T-helper 1 cell (primary cell): Measurements from ENCODE around the gene AKAP6.

Experiments used
- DNase-seq, 5 donors: peaks; one replicate each; pipeline ENCODE4 v3.0.0-alpha.2; 2012 to 2020

The AKAP6 gene

GRCh38 chr14:32627545-32628298, 298.6 kb downstream of the AKAP6 start:
- DNase-seq, result no peak

- no peak for DNase-seq
Observed at GRCh38 chr14:32629236-32629635, 300.1 kb downstream of the AKAP6 start.

DNA sequence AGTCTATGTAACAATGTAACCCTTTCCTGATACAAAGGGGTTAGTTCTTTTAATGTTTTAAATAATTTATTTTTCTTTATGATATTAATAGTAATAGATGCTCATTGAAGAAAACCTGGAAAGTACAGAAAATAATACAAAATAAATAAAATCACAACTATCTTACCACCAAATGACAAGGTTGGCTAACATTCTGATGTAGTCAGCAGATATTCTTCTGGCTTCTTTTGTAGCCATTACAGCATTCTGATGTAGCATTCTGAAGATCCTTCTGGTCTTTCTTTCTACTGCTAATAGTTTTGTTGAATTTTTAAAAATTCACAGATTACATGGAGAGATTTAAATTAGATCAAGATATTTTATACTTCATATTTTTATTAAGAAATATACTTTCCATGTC, 301.6 kb downstream of the AKAP6 start:
- DNase-seq, result no peak

DNA sequence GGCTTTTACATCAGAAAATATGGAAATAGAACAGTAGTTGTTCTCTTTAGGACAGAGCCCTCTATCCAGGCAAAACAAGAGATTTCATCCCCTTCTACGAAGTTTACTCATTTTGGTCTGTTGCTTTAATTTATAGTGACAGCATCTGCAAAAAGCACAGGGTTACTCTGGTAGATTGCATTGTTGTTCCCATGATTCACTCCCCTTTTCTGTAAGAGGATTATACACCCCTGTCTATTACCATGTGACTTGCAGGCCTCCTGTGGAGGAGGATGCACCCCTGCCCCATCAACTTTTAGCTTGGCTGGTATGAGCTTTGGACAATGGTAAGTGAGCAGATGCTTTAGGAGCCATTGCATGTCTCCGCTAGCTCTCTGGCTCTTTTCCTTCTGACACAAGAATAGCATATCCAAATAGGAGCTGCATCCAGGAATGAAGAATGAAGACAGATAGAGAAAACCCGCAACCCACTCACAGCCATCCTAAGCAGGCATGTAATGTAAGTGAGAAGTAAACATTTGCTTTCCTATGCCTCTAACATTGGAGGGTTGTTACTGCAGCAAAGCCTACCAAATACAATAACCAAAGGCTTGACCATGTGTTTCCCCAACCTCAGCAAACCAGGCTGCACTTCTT, 304.2 kb downstream of the AKAP6 start:
- no peak for DNase-seq

DNA sequence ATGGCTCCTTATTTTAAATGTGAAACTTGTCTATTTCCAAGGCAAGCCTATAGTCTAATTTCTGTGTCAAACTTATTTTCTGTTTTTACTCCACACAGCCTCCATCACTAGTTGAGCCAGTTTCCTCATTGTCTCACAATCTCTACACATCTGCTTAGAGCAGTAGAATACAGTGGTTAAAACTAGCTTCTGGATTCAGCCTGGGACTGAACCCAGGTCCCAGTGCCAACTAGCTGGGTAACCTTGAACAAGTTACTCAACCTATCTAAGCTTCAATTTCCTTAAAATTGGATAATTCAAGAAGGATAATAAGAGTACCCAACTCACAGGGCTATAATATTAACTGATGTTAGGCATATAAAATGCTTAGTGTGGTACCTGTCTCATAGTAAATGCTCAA, 304.8 kb downstream of the AKAP6 start:
- DNase-seq, result no peak

DNA sequence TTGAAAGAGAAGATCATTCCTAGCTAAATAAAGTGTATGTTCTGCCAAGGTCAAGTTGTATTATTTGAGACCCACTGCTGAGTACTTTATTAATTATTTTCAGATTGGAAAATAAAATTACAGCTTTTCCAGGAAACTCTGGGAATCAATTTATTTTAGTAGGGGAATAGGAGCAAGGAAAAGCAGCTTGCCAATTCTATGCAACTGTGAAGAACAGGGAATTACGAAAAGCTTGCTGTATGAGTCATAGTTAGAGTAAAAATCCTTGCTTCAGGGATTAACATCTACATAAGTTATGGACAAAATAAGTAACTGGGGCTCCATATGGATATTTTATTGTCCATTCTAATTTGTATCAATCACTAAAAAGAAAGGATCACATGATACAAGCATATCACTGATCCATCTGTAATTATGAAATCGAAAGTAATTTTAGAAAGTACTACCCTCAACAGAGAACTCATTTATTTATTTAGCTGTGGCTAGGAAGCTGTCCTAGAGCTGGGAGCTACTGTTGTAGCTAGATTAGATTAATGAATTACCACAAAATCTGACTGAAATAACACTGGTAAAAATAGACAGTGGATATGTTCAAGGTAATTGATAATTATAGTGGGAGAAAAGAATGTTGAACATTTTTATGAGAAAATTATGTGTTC, 306.1 kb downstream of the AKAP6 start:
- no peak for DNase-seq

DNA sequence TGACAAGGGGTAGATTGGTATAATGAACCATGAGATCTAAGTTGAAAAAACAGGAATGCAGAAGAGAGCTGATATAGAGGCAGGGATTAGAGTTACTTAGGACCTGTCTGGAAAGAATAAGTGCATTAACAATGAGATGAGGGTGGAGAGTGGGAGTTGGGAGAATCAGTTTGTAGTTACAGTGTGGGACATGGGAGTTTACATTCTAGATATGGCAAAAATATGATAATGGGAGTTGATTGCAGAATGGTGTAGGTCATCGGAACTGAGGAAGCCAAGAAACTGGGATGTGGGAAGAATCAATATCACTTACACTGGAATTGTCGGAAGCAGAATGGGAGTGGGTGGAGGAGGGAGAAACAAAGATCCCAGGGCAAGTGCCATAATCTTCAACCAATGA, 308.5 kb downstream of the AKAP6 start:
- no peak for DNase-seq

DNA sequence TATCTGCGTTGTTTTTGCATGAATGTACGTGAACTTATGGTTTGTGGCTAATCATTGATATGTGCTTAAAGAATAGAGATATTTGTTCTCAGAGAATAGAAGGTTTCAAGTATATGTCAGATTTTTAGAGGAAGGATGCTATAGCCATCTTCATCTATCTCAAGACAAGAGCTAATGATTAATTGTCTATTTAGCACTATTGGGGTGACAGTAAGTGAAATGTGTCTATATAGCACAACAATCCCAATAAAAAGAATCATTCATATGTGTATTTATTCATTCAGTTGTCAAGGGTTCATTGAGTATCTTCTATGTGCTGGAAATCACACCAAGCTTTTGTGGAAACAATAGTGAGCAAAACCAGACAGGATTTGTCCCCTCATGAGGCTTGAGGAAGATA, 310.1 kb downstream of the AKAP6 start:
- no peak for DNase-seq

DNA sequence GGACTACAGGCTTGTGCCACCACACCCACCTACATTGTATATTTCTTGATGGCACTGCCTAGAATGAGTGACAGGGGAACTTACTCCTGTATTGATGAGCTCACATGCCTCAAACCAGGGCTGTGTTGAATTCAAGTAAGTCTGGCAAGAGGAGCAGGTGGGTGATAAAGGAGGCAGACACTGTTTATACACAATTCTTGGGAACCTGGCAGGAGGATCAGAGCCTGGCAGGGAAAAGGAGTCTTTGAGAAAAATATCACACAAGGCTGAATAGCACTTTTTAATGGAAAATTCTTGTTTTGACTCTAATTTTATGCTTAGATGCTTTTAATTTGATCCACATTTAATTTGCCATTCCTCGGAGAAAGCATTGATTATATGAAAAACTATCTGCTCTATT, 316.5 kb downstream of the AKAP6 start:
- DNase-seq, result no peak

GRCh38 chr14:32648434-32648833, 319.3 kb downstream of the AKAP6 start:
- DNase-seq, result no peak

DNA sequence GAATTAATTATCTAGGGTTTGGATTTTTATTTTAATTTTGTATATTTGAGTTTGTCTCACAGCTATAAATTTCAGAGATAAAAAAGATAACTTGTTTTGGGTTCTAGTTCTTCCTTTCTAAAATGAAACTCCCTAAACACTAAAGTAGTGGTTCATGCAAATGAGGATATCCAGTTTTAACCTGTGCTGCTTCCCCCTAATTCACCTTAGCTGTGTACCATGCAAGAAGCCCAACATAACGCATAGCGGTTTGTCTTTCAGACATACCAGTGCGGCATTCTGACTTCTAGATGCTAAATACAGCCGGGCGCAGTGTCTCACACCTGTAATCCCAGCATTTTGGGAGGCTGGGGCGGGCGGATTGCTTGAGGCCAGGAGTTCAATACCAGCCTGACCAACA, 320.9 kb downstream of the AKAP6 start:
- DNase-seq, result no peak

GRCh38 chr14:32650665-32651064, 321.6 kb downstream of the AKAP6 start:
- no peak for DNase-seq

GRCh38 chr14:32654106-32654505, 325.0 kb downstream of the AKAP6 start:
- no peak for DNase-seq

DNA sequence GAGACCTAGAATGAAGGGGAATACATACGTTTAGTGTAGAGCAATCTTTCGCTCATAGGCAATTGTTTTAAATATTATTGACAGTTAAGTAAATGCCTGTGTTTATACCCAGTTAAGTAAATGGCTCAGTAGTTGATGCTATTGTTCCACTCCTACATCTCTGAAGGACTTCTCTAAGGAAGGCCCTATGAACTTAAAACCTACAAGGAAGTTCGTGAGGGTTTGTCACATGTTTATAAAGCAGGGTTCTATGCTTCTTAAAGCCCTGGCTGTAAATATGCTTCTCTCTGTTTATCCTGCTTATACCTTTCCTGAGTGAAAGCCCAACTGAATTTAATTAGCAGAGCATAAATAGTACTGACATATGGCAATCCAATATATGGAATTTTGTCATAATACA, 327.5 kb downstream of the AKAP6 start:
- no peak for DNase-seq

- DNase-seq, result no peak
Observed at GRCh38 chr14:32657081-32657480, 328.0 kb downstream of the AKAP6 start.

- no peak for DNase-seq
Observed at GRCh38 chr14:32661216-32661615, 332.1 kb downstream of the AKAP6 start.

GRCh38 chr14:32662211-32662610, 333.1 kb downstream of the AKAP6 start:
- DNase-seq, result no peak

DNA sequence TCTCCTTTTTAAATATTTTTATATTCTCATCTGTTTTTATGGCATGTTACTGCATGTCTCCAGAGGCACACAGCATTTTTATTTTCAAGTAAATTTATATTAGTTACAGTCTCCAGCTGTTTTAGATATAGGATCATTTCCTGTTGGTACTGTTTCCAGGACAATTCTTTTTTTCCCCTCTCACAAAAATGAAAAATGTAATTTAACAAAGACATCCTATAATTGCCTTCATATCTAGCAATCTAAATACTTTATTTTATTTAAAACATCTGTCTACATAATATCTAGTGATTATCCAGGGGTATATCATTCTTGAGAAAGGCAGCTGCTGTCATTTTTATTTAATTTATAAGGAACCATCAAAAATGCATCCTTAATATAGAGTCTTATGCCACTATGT, 337.2 kb downstream of the AKAP6 start:
- no peak for DNase-seq

GRCh38 chr14:32667287-32667686, 338.2 kb downstream of the AKAP6 start:
- DNase-seq, result no peak

GRCh38 chr14:32667791-32668190, 338.7 kb downstream of the AKAP6 start:
- DNase-seq, result no peak

GRCh38 chr14:32669391-32669790, 340.3 kb downstream of the AKAP6 start:
- DNase-seq, result no peak

- DNase-seq, result no peak
Observed at GRCh38 chr14:32675433-32675832, 346.3 kb downstream of the AKAP6 start.

- DNase-seq, result no peak
Observed at GRCh38 chr14:32677129-32677780, 348.2 kb downstream of the AKAP6 start.

DNA sequence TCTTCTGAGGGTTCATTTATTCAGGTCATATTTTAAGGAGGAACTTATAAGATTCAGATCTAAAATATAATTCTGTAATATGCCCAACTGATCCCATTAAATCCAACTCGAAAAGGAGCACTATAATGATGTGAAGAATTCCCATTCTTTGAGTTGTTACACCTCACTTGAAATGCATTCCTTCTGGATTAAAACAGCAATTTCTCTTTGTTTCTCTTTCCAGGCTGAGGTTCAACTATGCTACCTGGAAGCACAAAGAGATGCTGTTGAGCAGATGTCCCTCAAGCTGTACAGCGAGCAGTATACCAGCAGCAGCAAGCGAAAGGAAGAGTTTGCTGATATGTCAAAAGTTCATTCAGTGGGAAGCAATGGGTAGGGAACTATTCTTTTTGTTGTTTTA, 349.0 kb downstream of the AKAP6 start:
- DNase-seq, result no peak
